Adrenal gland (tissue), 12 donors: Measurements from ENCODE around the gene TRABD2A. TPM values are rescaled to one million over a fixed set of nuclear protein-coding genes. Genes with fewer than 3 reads are reported as not detected.

Source experiments
- DNase-seq, 7 donors: peaks; one replicate each; pipeline ENCODE4 v3.0.0-alpha.2; 2019 to 2020
- H3K27ac ChIP-seq, 5 donors: fragments of 200-600 bp; sonication (generic) in 4 of 5; 1 replicate in 3 of 5; 2 replicates in 2 of 5; pipeline versions ENCODE4 v1.5.1 to v1.8.0; 2016 to 2020; ENCODE audit warnings: mild to moderate bottlenecking in 1 of 5
- H3K27me3 ChIP-seq: fragments of 200-600 bp; 2 replicates; pipeline ENCODE4 v1.8.0; 2021
- H3K36me3 ChIP-seq, 2 donors: fragments of 200-600 bp; replicated peaks in 1 of 2; 1 replicate in 1 of 2; 2 replicates in 1 of 2; pipeline versions ENCODE4 v1.5.1 to v1.8.0; 2018 to 2022
- H3K4me1 ChIP-seq, 2 donors: fragments of 200-600 bp; replicated peaks in 1 of 2; 1 replicate in 1 of 2; 2 replicates in 1 of 2; pipeline versions ENCODE4 v1.5.1 to v1.8.0; 2018 to 2021
- H3K4me3 ChIP-seq, 4 donors: fragments of 200-600 bp; sonication (generic) in 3 of 4; one replicate each; pipeline ENCODE4 v1.5.1; 2016 to 2018
- H3K9me3 ChIP-seq, 3 donors: fragments of 200-600 bp; sonication (generic) in 1 of 3; replicated peaks in 1 of 3; 1 replicate in 2 of 3; 2 replicates in 1 of 3; pipeline versions ENCODE4 v1.5.1 to v1.8.0; 2016 to 2021
- CTCF ChIP-seq, 6 experiments: fragments of 450-650 bp in 4 of 6; fragments of 200-600 bp in 2 of 6; sonication (generic) in 1 of 6; IDR thresholded peaks; 1 replicate in 5 of 6; 2 replicates in 1 of 6; pipeline versions ENCODE4 v1.5.1 to v1.8.0; 2016 to 2021; ENCODE audit warnings: antibody characterized with exemption in 6 of 6, mild to moderate bottlenecking in 2 of 6, moderate library complexity in 1 of 6
- POLR2A ChIP-seq, 2 donors: fragments of 450-650 bp; IDR thresholded peaks; one replicate each; pipeline ENCODE4 v1.6.1; 2017; ENCODE audit warnings: antibody characterized with exemption in 2 of 2, mild to moderate bottlenecking in 2 of 2, moderate library complexity in 1 of 2
- WGBS, 4 donors: extraction: QIAGEN DNeasy Blood & Tissue Kit in 2 of 4; methylation state at CpG; one replicate each; pipeline versions ENCODE4 v1.1.5 to v1.1.7; 2013 to 2017; 5-methylcytosine and 5-hydroxymethylcytosine counted together
- intact Hi-C, 2 donors: fragments of 100-400 bp; cut with DNase I; formaldehyde crosslinking; loops; one replicate each; pipeline versions ENCODE4 v1.14.1 to v1.15.0; 2022 to 2023
- polyA plus RNA-seq, 3 donors: library from polyadenylated mRNA; stranded (reverse); fragments of 200-250 nt in 2 of 3; fragments of 350-450 nt in 1 of 3; fragmentation: Illumina TruSeq in 1 of 3; extraction: RNeasy Lipid Tissue Mini Kit (QIAGEN cat#74804) in 1 of 3; gene quantifications; one replicate each; pipeline ENCODE4 v1.2.3, GENCODE V29; 2013 to 2014
- total RNA-seq, 9 donors: library from RNA; depleted of rRNA in 4 of 9; stranded (reverse); fragments of >200 nt in 4 of 9; fragments of 120-200 nt in 1 of 9; fragmentation: NEBNext Ultra II Directional in 1 of 9; extraction: Animal tissue kit (Norgen Biotek cat#: 25700) in 1 of 9; gene quantifications; one replicate each; pipeline versions ENCODE4 v1.1.0 to v1.2.4, GENCODE V29; 2013 to 2023
- donor health status: healthy with polysubstance abuse.
- donor health status: Bipolar disorder and iron deficiency.
- donor health status: DM: yes; HTN: yes; CAD: no.
- donor health status: DM: no; HTN: no; CAD: no.
- donor health status: DM: no; HTN: no; CAD: no.
- donor health status: DM: yes; HTN: yes; CAD: no.

The TRABD2A gene
- total and polyA plus RNA-seq, 12 donors, result 0.28 to 2.4 (median 0.69) TPM; not detected in 1

- Histone ChIP-seq H3K27ac (no peak overlapping the region), H3K9me3 (no peaks in the 10 kb centered on the region), H3K4me1 (no peaks in the 10 kb centered on the region), H3K36me3 (no peaks in the 10 kb centered on the region), H3K4me3 (no peak overlapping the region), H3K27me3 (no peaks in the 10 kb centered on the region)
- WGBS, 4 donors, result 77 to 86% (median 81%) methylated on average over 4 of the region's 4 CpGs
- intact Hi-C loops, result no loop called here
- DNase-seq, result no peak
- TF ChIP-seq POLR2A (IDR thresholded peaks at IDR 0.05), result no peak
- no peak for TF ChIP-seq CTCF (IDR thresholded peaks at IDR 0.05)
These were observed 94.9 kb downstream of the TRABD2A start for GRCh38 chr2:84785950-84786349.

- WGBS, 4 donors, result 52 to 72% (median 67%) methylated on average over 1 of the region's 1 CpG
These were observed 98.0 kb downstream of the TRABD2A start for GRCh38 chr2:84782717-84783442.

GRCh38 chr2:84781942-84782716 is 98.8 kb downstream of the TRABD2A start:
- 73 to 80% (median 78%) methylated on average over 3 of the region's 3 CpGs for WGBS, 4 donors
- intact Hi-C loops, result no loop called here

More at GRCh38 chr2:84782717-84783442, 98.0 kb downstream of the TRABD2A start:
- no peak for DNase-seq
- no peaks in the 10 kb centered on the region for H3K9me3 ChIP-seq
- H3K27ac ChIP-seq, result no peak overlapping the region
- TF ChIP-seq CTCF (IDR thresholded peaks at IDR 0.05) (no peak), POLR2A (IDR thresholded peaks at IDR 0.05) (no peak)
- no peaks in the 10 kb centered on the region for H3K27me3 ChIP-seq
- H3K36me3 ChIP-seq, result no peaks in the 10 kb centered on the region
- H3K4me3 ChIP-seq, result no peak overlapping the region
- H3K4me1 ChIP-seq, result no peaks in the 10 kb centered on the region
- intact Hi-C loops, result no loop called here

More at GRCh38 chr2:84781942-84782716, 98.8 kb downstream of the TRABD2A start:
- TF ChIP-seq CTCF (IDR thresholded peaks at IDR 0.05), result no peak
- TF ChIP-seq POLR2A (IDR thresholded peaks at IDR 0.05), result no peak
- Histone ChIP-seq H3K36me3 (no peaks in the 10 kb centered on the region), H3K9me3 (no peaks in the 10 kb centered on the region), H3K4me1 (no peaks in the 10 kb centered on the region), H3K4me3 (no peak overlapping the region), H3K27ac (no peak overlapping the region), H3K27me3 (no peaks in the 10 kb centered on the region)
- no peak for DNase-seq
